HepG2 (cell line): ENCODE data around the gene RPP25L. TPM values are rescaled to one million over a fixed set of nuclear protein-coding genes. Genes with fewer than 3 reads are reported as not detected.

Source experiments
- FOXJ3 ChIP-seq: sonication (generic); formaldehyde crosslinking; IDR thresholded peaks from 2 replicates; pipeline ENCODE4 v1.4.0; 2020; ENCODE audit warnings: missing genetic modification reagents, mild to moderate bottlenecking, borderline replicate concordance
- FOXP1 ChIP-seq, 2 experiments: fragments of 450-650 bp in 1 of 2; IDR thresholded peaks; 2 replicates each; pipeline ENCODE4 v1.6.1; 2017 to 2018; ENCODE audit warnings: antibody characterized with exemption in 1 of 2
- GTF2F1 ChIP-seq: fragments of 150-350 bp; IDR thresholded peaks from 2 replicates; pipeline ENCODE4 v1.6.1; 2014; ENCODE audit warnings: low read length
- HOXA3 ChIP-seq: sonication (generic); formaldehyde crosslinking; IDR thresholded peaks from 2 replicates; pipeline ENCODE4 v1.5.0; 2020; ENCODE audit warnings: missing genetic modification reagents
- KLF11 ChIP-seq: IDR thresholded peaks from 2 replicates; pipeline ENCODE4 v1.6.1; 2016; ENCODE audit warnings: missing compliant biosample characterization
- KLF6 ChIP-seq: IDR thresholded peaks from 2 replicates; pipeline ENCODE4 v1.8.0; 2016; ENCODE audit warnings: missing biosample characterization, missing genetic modification reagents
- PTBP1 ChIP-seq: fragments of 200-400 bp; formaldehyde crosslinking; IDR thresholded peaks from 2 replicates; pipeline ENCODE4 v1.6.1; 2018; ENCODE audit warnings: low read length, low read depth; ENCODE audit not compliant: poor library complexity, severe bottlenecking
- SKI ChIP-seq: fragments of 450-650 bp; IDR thresholded peaks from one replicate; pipeline ENCODE4 v1.6.1; 2018; ENCODE audit warnings: mild to moderate bottlenecking; ENCODE audit not compliant: partially characterized antibody
- SRY ChIP-seq: sonication (generic); formaldehyde crosslinking; IDR thresholded peaks from 2 replicates; pipeline ENCODE4 v1.8.0; 2022; ENCODE audit warnings: mild to moderate bottlenecking, missing genetic modification reagents
- TRIM24 ChIP-seq: sonication (generic); formaldehyde crosslinking; IDR thresholded peaks from 2 replicates; pipeline ENCODE4 v1.8.0; 2022; ENCODE audit warnings: mild to moderate bottlenecking, missing genetic modification reagents
- ZNF230 ChIP-seq: sonication (generic); formaldehyde crosslinking; IDR thresholded peaks from 2 replicates; pipeline ENCODE4 v1.4.0; 2020; ENCODE audit warnings: mild to moderate bottlenecking, missing genetic modification reagents
- ZNF24 ChIP-seq: fragments of 450-650 bp; IDR thresholded peaks from 2 replicates; pipeline ENCODE4 v1.6.1; 2017; ENCODE audit warnings: antibody characterized with exemption, mild to moderate bottlenecking
- ZNF256 ChIP-seq: sonication (generic); formaldehyde crosslinking; conservative IDR thresholded peaks from 2 replicates; pipeline ENCODE4 v1.4.0; 2020; ENCODE audit warnings: missing genetic modification reagents
- ZNF773 ChIP-seq: sonication (generic); formaldehyde crosslinking; IDR thresholded peaks from 2 replicates; pipeline ENCODE4 v1.4.0; 2020; ENCODE audit warnings: missing genetic modification reagents, borderline replicate concordance
- polyA plus RNA-seq, 8 experiments: library from polyadenylated mRNA; depleted of rRNA in 3 of 8; stranded (reverse) in 7 of 8; unstranded in 1 of 8; fragments of >200 nt; fragmentation: Illumina TruSeq in 4 of 8; extraction: Trizol in 4 of 8; gene quantifications; 2 replicates each; pipeline versions ENCODE4 v1.2.1 to v1.2.3, GENCODE V29; 2011 to 2016; ENCODE audit warnings: low read depth in 4 of 8, missing spikeins in 1 of 8, mixed read lengths in 1 of 8; ENCODE audit not compliant: insufficient read depth in 1 of 8
- total RNA-seq, 5 experiments: library from RNA; depleted of rRNA; stranded (reverse); fragments of >200 nt; fragmentation: Illumina TruSeq; extraction: Trizol; gene quantifications; 2 replicates each; pipeline ENCODE4 v1.2.3, GENCODE V29; 2016; ENCODE audit warnings: low read depth in 1 of 5
- TF ChIP-seq, protein P1 (sequence below): sonication (generic); formaldehyde crosslinking; IDR thresholded peaks from 2 replicates; pipeline ENCODE4 v1.5.0; 2020; ENCODE audit warnings: missing genetic modification reagents
- TF ChIP-seq, protein P2 (sequence below): sonication (generic); formaldehyde crosslinking; IDR thresholded peaks from 2 replicates; pipeline ENCODE4 v1.8.0; 2022; ENCODE audit warnings: missing genetic modification reagents, mild to moderate bottlenecking, moderate library complexity, borderline replicate concordance
- TF ChIP-seq, protein P3 (sequence below): sonication (generic); formaldehyde crosslinking; IDR thresholded peaks from 2 replicates; pipeline ENCODE4 v1.4.0; 2020; ENCODE audit warnings: missing genetic modification reagents
- TF ChIP-seq, protein P4 (sequence below): sonication (generic); formaldehyde crosslinking; IDR thresholded peaks from 2 replicates; pipeline ENCODE4 v1.5.0; 2020; ENCODE audit warnings: mild to moderate bottlenecking, missing genetic modification reagents, borderline replicate concordance

RPP25L gene
- total and polyA plus RNA-seq, 2 of the 13 experiments (the other 11 are each of a cell fraction or from before 2014, with no cell fraction given): 24.5 to 27.3 TPM

DNA sequence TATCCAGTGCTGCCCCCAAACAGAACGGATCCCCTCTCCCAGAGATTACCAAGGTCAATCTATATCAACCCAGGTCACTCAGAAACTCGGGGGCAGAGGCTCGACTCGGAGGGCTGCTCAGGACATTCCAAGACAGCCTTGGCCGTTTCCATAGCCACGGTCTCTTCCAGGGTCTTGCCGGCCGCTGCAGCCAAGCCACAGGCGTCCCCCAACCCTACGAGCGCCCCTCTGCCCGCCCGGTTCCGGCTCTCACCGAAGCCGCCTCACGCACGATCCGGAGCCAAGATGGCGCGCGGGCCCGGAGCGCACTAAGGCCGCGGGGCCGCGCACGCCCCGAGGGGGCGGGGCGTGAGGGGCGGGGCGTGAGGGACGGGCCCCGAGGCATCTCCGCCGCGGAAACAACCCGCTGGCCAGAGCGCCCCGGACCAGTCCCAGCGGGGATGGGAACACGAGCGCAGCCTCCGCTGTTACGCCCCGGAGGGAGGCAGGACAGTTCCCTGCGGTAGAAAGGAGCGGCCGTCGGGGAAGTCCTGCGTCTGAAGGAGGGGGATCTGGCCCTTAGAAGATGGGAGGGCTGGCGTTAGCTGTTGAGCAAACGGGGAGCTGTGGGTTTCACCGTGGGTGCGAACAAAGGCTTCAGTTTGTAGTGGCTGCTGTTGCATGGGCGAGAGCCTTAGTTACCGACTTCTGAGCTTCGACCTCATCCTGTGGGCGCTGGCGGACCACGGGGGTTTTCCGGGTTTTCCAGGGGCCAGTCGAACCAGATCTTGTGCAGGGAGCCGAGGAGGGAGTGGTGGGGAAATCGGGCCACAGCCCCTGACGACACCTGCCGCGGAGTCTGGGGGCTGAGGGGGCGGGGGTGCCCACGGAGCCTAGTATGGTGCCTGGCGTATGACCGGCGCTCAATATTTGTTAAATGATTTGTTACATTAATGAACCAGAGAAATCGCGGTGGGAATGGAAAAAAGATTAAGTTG is at the start of gene RPP25L (continued):
- TF ChIP-seq, protein P1, sequence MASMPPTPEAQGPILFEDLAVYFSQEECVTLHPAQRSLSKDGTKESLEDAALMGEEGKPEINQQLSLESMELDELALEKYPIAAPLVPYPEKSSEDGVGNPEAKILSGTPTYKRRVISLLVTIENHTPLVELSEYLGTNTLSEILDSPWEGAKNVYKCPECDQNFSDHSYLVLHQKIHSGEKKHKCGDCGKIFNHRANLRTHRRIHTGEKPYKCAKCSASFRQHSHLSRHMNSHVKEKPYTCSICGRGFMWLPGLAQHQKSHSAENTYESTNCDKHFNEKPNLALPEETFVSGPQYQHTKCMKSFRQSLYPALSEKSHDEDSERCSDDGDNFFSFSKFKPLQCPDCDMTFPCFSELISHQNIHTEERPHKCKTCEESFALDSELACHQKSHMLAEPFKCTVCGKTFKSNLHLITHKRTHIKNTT (CRISPR knock-in tag): 0 out of 2 replicates have a peak, but pooled peaks have one; percentile 64
- TF ChIP-seq, protein P2, sequence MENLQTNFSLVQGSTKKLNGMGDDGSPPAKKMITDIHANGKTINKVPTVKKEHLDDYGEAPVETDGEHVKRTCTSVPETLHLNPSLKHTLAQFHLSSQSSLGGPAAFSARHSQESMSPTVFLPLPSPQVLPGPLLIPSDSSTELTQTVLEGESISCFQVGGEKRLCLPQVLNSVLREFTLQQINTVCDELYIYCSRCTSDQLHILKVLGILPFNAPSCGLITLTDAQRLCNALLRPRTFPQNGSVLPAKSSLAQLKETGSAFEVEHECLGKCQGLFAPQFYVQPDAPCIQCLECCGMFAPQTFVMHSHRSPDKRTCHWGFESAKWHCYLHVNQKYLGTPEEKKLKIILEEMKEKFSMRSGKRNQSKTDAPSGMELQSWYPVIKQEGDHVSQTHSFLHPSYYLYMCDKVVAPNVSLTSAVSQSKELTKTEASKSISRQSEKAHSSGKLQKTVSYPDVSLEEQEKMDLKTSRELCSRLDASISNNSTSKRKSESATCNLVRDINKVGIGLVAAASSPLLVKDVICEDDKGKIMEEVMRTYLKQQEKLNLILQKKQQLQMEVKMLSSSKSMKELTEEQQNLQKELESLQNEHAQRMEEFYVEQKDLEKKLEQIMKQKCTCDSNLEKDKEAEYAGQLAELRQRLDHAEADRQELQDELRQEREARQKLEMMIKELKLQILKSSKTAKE (CRISPR knock-in tag): no peak
- TF ChIP-seq KLF6 (0 out of 2 replicates have a peak, but pooled peaks have one; percentile 43), FOXJ3 (CRISPR knock-in tag) (no peak), ZNF24 (no peak), HOXA3 (peak; percentile 42), GTF2F1 (no peak), TRIM24 (CRISPR knock-in tag) (no peak), FOXP1 (IDR thresholded peaks at IDR 0.05) (no peak), FOXP1 (CRISPR knock-in tag; IDR thresholded peaks at IDR 0.05) (no peak), ZNF230 (CRISPR knock-in tag) (no peak), SKI (no peak), PTBP1 (no peak), KLF11 (CRISPR knock-in tag) (peak; percentile 50; the same call in 1 of the 2 replicates), ZNF773 (no peak), SRY (CRISPR knock-in tag) (0 out of 2 replicates have a peak, but pooled peaks have one; percentile 64), ZNF256 (no peak)
- TF ChIP-seq, protein P3, sequence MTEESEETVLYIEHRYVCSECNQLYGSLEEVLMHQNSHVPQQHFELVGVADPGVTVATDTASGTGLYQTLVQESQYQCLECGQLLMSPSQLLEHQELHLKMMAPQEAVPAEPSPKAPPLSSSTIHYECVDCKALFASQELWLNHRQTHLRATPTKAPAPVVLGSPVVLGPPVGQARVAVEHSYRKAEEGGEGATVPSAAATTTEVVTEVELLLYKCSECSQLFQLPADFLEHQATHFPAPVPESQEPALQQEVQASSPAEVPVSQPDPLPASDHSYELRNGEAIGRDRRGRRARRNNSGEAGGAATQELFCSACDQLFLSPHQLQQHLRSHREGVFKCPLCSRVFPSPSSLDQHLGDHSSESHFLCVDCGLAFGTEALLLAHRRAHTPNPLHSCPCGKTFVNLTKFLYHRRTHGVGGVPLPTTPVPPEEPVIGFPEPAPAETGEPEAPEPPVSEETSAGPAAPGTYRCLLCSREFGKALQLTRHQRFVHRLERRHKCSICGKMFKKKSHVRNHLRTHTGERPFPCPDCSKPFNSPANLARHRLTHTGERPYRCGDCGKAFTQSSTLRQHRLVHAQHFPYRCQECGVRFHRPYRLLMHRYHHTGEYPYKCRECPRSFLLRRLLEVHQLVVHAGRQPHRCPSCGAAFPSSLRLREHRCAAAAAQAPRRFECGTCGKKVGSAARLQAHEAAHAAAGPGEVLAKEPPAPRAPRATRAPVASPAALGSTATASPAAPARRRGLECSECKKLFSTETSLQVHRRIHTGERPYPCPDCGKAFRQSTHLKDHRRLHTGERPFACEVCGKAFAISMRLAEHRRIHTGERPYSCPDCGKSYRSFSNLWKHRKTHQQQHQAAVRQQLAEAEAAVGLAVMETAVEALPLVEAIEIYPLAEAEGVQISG (CRISPR knock-in tag): peak; percentile 88
- TF ChIP-seq, protein P4, sequence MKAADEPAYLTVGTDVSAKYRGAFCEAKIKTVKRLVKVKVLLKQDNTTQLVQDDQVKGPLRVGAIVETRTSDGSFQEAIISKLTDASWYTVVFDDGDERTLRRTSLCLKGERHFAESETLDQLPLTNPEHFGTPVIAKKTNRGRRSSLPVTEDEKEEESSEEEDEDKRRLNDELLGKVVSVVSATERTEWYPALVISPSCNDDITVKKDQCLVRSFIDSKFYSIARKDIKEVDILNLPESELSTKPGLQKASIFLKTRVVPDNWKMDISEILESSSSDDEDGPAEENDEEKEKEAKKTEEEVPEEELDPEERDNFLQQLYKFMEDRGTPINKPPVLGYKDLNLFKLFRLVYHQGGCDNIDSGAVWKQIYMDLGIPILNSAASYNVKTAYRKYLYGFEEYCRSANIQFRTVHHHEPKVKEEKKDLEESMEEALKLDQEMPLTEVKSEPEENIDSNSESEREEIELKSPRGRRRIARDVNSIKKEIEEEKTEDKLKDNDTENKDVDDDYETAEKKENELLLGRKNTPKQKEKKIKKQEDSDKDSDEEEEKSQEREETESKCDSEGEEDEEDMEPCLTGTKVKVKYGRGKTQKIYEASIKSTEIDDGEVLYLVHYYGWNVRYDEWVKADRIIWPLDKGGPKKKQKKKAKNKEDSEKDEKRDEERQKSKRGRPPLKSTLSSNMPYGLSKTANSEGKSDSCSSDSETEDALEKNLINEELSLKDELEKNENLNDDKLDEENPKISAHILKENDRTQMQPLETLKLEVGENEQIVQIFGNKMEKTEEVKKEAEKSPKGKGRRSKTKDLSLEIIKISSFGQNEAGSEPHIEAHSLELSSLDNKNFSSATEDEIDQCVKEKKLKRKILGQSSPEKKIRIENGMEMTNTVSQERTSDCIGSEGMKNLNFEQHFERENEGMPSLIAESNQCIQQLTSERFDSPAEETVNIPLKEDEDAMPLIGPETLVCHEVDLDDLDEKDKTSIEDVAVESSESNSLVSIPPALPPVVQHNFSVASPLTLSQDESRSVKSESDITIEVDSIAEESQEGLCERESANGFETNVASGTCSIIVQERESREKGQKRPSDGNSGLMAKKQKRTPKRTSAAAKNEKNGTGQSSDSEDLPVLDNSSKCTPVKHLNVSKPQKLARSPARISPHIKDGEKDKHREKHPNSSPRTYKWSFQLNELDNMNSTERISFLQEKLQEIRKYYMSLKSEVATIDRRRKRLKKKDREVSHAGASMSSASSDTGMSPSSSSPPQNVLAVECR (CRISPR knock-in tag): peak; percentile 55; the same call in 1 of the 2 replicates
